ENCODE results near the gene TMEM63A.

DNA sequence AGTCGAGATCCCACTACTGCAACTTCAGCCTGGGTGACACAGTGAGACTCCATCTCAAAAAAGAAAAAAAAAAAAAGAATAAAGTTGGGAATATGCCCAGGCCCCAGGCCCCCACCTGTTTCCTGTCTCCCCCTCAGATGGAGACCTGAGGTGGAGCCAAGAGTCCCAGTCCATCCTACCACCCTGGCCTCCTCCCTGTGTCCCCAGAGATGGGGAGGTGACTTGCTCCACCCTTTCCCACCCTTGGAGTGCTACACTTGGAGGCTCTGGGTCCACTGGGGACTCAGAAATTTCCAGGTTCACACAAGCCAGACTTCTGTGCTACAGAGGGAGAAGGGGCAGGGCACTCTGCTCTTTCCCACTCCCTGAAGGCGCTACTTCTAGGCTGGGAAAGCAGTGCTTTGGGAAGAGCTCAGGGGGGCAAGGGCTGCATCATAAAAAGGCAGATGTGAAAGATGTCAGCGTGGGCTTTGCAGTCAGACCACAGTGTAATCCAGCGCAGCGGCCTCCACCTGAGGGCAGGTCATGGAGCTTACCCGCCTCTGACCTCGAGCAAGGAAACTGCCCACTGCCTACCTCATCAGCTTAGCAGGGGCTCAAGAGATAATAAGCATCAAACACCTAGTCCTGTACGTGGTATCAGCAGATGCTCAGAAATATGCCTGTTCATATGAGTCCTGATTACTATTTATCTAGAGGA lies 13.4 kb downstream of the TMEM63A start:
- no peak for TF ChIP-seq POLR2AphosphoS5 (IDR thresholded peaks at IDR 0.05; ENCODE audit: low read depth, low read length)
- no peak for TF ChIP-seq CTCF (IDR thresholded peaks at IDR 0.05)
- no peak for TF ChIP-seq SIN3A (IDR thresholded peaks at IDR 0.05; ENCODE audit: borderline replicate concordance, insufficient read depth, low read depth, low read length)

All from Panc1 (cell line).